ENCODE data around the gene FAM3B. TPM values are rescaled to one million over a fixed set of nuclear protein-coding genes. Genes with fewer than 3 reads are reported as not detected.

The FAM3B gene
- total and polyA plus RNA-seq, 2 experiments from 2014 or later = 2.5 to 3.6 TPM

DNA sequence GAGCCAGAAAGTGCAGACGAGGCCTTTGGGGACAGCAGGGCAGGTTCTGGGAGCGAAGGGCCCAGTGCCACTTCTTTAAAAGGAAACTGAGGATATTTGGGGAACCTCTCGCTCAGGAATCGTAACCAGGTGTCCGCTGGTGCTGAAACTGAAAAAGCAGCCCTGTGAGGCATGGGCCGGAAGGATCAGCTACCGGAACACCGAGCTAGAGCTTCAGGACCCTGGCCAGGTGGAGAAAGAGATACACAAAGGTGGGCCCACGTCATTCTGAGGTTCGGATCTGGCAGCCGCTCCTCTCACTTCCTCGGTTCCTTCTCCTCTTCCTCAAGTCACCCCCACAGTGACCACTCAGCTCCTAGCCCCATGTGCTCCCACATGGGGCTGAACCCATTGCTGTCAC is 63.3 kb downstream of the FAM3B start:
- H4K20me1 ChIP-seq (replicated peaks; ENCODE audit: insufficient read depth) = no peaks in the 10 kb centered on the region
- no peak overlapping the region for H3K27ac ChIP-seq (ENCODE audit: low read depth)
- H3K79me2 ChIP-seq (replicated peaks; ENCODE audit: insufficient read depth) = no peaks in the 10 kb centered on the region
- TF ChIP-seq, protein P1, sequence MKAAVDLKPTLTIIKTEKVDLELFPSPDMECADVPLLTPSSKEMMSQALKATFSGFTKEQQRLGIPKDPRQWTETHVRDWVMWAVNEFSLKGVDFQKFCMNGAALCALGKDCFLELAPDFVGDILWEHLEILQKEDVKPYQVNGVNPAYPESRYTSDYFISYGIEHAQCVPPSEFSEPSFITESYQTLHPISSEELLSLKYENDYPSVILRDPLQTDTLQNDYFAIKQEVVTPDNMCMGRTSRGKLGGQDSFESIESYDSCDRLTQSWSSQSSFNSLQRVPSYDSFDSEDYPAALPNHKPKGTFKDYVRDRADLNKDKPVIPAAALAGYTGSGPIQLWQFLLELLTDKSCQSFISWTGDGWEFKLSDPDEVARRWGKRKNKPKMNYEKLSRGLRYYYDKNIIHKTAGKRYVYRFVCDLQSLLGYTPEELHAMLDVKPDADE (IDR thresholded peaks at IDR 0.05) = no peak
- H3K9me2 ChIP-seq (ENCODE audit: insufficient read depth) = no peaks in the 10 kb centered on the region; the same call in 1 of the 2 replicates
- no peaks in the 10 kb centered on the region for H3K27me3 ChIP-seq (ENCODE audit: insufficient read depth)
- no peak overlapping the region for H3K4me2 ChIP-seq
- H3K4me3 ChIP-seq = no peak overlapping the region
- H2AFZ ChIP-seq = no peak overlapping the region
- H3K4me1 ChIP-seq (ENCODE audit: insufficient read depth) = no peaks in the 10 kb centered on the region
- Mint-ChIP-seq H3K27ac (no peak overlapping the region), H3K9me3 (peaks cover 14% of the 10 kb centered on the region), H3K4me3 (no peak overlapping the region), H3K4me1 (peaks cover 5% of the 10 kb centered on the region; the same call in 2 of the 3 replicates), H3K27me3 (ENCODE audit: insufficient read depth, low read depth, poor library complexity) (peaks cover 6% of the 10 kb centered on the region), H3K36me3 (ENCODE audit: low read depth) (peaks cover 5% of the 10 kb centered on the region)
- H3F3A ChIP-seq (replicated peaks; ENCODE audit: low read depth) = no peaks in the 10 kb centered on the region
- H3K36me3 ChIP-seq (ENCODE audit: insufficient read depth) = no peaks in the 10 kb centered on the region
- DNase-seq (ENCODE audit: low spot score) = no peak
- no peak for ATAC-seq

DNA sequence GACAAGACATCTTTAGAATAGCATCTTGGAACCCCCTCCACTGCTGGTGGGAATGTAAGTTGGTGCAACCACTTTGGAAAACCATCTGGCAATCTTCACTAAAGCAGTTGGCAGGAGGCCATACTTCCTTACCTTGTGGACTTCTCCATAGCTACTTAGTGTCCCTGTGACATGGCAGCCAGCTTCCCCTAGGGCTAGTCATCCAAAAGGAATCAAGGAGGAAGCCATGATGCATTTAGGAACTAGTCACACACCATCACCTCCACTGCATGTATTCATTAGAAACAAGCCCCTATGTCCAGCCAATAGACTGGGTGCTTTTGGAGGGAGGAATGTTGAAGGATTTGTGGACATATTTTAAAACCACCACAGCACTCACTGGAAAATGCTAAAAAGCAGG is 65.1 kb downstream of the FAM3B start:
- Histone ChIP-seq H3K27me3 (ENCODE audit: insufficient read depth) (no peaks in the 10 kb centered on the region), H2AFZ (no peak overlapping the region), H3K27ac (ENCODE audit: low read depth) (no peak overlapping the region), H3K4me3 (no peak overlapping the region), H3K79me2 (replicated peaks; ENCODE audit: insufficient read depth) (no peaks in the 10 kb centered on the region), H3K36me3 (ENCODE audit: insufficient read depth) (no peaks in the 10 kb centered on the region), H3F3A (replicated peaks; ENCODE audit: low read depth) (no peaks in the 10 kb centered on the region), H3K4me2 (no peak overlapping the region), H3K9me2 (ENCODE audit: insufficient read depth) (no peaks in the 10 kb centered on the region; the same call in 1 of the 2 replicates), H4K20me1 (replicated peaks; ENCODE audit: insufficient read depth) (no peaks in the 10 kb centered on the region), H3K4me1 (ENCODE audit: insufficient read depth) (no peaks in the 10 kb centered on the region)
- no peak overlapping the region for H3K27ac Mint-ChIP-seq
- no peak for ATAC-seq
- H3K4me1 Mint-ChIP-seq = peaks cover 5% of the 10 kb centered on the region; the same call in 2 of the 3 replicates
- H3K36me3 Mint-ChIP-seq (ENCODE audit: low read depth) = peaks cover 10% of the 10 kb centered on the region
- peaks cover 12% of the 10 kb centered on the region for H3K9me3 Mint-ChIP-seq
- no peak overlapping the region for H3K4me3 Mint-ChIP-seq
- H3K27me3 Mint-ChIP-seq (ENCODE audit: insufficient read depth, low read depth, poor library complexity) = peaks cover 6% of the 10 kb centered on the region
- DNase-seq (ENCODE audit: low spot score) = no peak
- TF ChIP-seq, protein P1 (IDR thresholded peaks at IDR 0.05) = no peak

DNA sequence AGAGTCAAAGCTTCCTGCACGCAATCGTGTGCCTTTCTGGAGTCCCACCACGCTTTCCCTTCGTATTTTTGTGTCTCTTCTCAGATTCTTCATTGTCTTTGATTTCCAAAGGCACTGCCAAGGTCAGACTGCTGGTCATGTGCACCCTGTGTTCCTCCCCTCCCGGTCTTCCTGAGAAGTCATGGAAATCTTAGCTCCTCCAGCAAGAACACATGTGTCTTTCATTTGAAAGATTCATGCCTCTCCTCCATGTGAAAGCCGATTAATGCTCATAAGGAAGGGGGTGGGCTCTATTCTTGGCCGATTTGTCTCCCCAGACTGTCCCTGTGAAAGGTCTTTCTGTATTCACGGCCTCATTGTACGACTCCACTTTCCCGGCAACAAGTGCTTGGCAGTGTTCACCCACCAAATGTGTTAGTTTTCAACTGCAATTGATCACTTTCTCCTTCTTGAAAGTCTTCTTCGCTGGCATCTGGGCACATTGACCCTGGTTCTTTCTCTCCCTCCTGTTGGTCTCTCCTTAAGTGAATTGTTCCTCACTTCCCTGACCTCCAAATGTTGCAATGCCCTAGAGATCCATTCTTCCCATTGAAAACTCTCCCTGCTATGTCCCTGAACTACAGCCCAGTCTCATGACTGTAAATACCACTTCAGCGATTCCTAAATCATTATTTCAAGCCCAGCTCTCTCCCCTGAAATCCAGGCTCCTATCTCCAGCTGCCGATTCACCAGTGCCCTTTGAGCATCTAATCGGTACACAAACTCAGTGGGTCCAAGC is 70.6 kb downstream of the FAM3B start:
- no peak overlapping the region for H3K4me3 Mint-ChIP-seq
- H3K27me3 ChIP-seq (ENCODE audit: insufficient read depth) = no peaks in the 10 kb centered on the region
- no peaks in the 10 kb centered on the region for H3K4me1 Mint-ChIP-seq
- ATAC-seq (no peak), DNase-seq (ENCODE audit: low spot score) (no peak)
- H3K4me1 ChIP-seq (ENCODE audit: insufficient read depth) = no peaks in the 10 kb centered on the region
- H3K4me3 ChIP-seq = no peak overlapping the region
- H3F3A ChIP-seq (replicated peaks; ENCODE audit: low read depth) = no peaks in the 10 kb centered on the region
- H3K27ac Mint-ChIP-seq = no peak overlapping the region
- peaks cover 5% of the 10 kb centered on the region for H3K9me3 Mint-ChIP-seq
- no peaks in the 10 kb centered on the region for H4K20me1 ChIP-seq (replicated peaks; ENCODE audit: insufficient read depth)
- peaks cover 2% of the 10 kb centered on the region for H3K27me3 Mint-ChIP-seq (ENCODE audit: insufficient read depth, low read depth, poor library complexity)
- H3K27ac ChIP-seq (ENCODE audit: low read depth) = no peak overlapping the region
- no peaks in the 10 kb centered on the region for H3K79me2 ChIP-seq (replicated peaks; ENCODE audit: insufficient read depth)
- H2AFZ ChIP-seq = no peak overlapping the region
- H3K36me3 ChIP-seq (ENCODE audit: insufficient read depth) = no peaks in the 10 kb centered on the region
- no peaks in the 10 kb centered on the region; the same call in 1 of the 2 replicates for H3K9me2 ChIP-seq (ENCODE audit: insufficient read depth)
- peaks cover 6% of the 10 kb centered on the region; the same call in 2 of the 3 replicates for H3K36me3 Mint-ChIP-seq (ENCODE audit: low read depth)
- no peak overlapping the region for H3K4me2 ChIP-seq
- TF ChIP-seq, protein P1 (IDR thresholded peaks at IDR 0.05) = no peak
- TF ChIP-seq ZNF331 (CRISPR knock-in tag; IDR thresholded peaks at IDR 0.05; ENCODE audit: low read depth) (no peak), STAT1 (IDR thresholded peaks at IDR 0.05; ENCODE audit: unreplicated experiment) (no peak), NANOG (IDR thresholded peaks at IDR 0.05; ENCODE audit: borderline replicate concordance) (no peak), JUNB (IDR thresholded peaks at IDR 0.05; ENCODE audit: unreplicated experiment) (no peak), POLR2AphosphoS5 (IDR thresholded peaks at IDR 0.05; ENCODE audit: low read depth) (no peak)
- TF ChIP-seq, protein P2, sequence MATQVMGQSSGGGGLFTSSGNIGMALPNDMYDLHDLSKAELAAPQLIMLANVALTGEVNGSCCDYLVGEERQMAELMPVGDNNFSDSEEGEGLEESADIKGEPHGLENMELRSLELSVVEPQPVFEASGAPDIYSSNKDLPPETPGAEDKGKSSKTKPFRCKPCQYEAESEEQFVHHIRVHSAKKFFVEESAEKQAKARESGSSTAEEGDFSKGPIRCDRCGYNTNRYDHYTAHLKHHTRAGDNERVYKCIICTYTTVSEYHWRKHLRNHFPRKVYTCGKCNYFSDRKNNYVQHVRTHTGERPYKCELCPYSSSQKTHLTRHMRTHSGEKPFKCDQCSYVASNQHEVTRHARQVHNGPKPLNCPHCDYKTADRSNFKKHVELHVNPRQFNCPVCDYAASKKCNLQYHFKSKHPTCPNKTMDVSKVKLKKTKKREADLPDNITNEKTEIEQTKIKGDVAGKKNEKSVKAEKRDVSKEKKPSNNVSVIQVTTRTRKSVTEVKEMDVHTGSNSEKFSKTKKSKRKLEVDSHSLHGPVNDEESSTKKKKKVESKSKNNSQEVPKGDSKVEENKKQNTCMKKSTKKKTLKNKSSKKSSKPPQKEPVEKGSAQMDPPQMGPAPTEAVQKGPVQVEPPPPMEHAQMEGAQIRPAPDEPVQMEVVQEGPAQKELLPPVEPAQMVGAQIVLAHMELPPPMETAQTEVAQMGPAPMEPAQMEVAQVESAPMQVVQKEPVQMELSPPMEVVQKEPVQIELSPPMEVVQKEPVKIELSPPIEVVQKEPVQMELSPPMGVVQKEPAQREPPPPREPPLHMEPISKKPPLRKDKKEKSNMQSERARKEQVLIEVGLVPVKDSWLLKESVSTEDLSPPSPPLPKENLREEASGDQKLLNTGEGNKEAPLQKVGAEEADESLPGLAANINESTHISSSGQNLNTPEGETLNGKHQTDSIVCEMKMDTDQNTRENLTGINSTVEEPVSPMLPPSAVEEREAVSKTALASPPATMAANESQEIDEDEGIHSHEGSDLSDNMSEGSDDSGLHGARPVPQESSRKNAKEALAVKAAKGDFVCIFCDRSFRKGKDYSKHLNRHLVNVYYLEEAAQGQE (IDR thresholded peaks at IDR 0.05; ENCODE audit: unreplicated experiment) = no peak

Data from GM23338 (cell line).